Neuronal stem cell (in vitro differentiated cells): Measurements from ENCODE around the gene NIP7.

Experiments used
- DNase-seq: peaks from one replicate; pipeline ENCODE4 v3.0.0-alpha.2; 2013; ENCODE audit warnings: low spot score
- H2AFZ ChIP-seq: one replicate; pipeline ENCODE4 v1.6.1; 2013; ENCODE audit warnings: mild to moderate bottlenecking, low read length, inconsistent platforms
- H2AK5ac ChIP-seq: 2 replicates; pipeline ENCODE4 v1.6.1; 2013; ENCODE audit warnings: low read depth, mild to moderate bottlenecking, inconsistent platforms, low read length, moderate library complexity, mixed read lengths
- H2BK120ac ChIP-seq: 2 replicates; pipeline ENCODE4 v1.6.1; 2013; ENCODE audit warnings: low read depth, mild to moderate bottlenecking, inconsistent platforms, low read length, moderate library complexity, mixed read lengths
- H2BK12ac ChIP-seq: one replicate; pipeline ENCODE4 v1.6.1; 2013; ENCODE audit warnings: low read length, inconsistent platforms
- H2BK15ac ChIP-seq: 2 replicates; pipeline ENCODE4 v1.6.1; 2013; ENCODE audit warnings: mild to moderate bottlenecking, low read length, inconsistent platforms, mixed read lengths
- H2BK5ac ChIP-seq: one replicate; pipeline ENCODE4 v1.6.1; 2013; ENCODE audit warnings: inconsistent platforms, mild to moderate bottlenecking, low read length, moderate library complexity
- H3K14ac ChIP-seq: one replicate; pipeline ENCODE4 v1.6.1; 2013; ENCODE audit warnings: low read length, inconsistent platforms
- H3K18ac ChIP-seq: 2 replicates; pipeline ENCODE4 v1.6.1; 2013; ENCODE audit warnings: low read length, inconsistent platforms
- H3K23ac ChIP-seq: 2 replicates; pipeline ENCODE4 v1.6.1; 2013; ENCODE audit warnings: low read depth, mild to moderate bottlenecking, mixed read lengths, low read length, inconsistent platforms; ENCODE audit not compliant: poor library complexity
- H3K27ac ChIP-seq: replicated peaks from 3 replicates; pipeline ENCODE4 v1.5.1; 2013; ENCODE audit warnings: low read length, inconsistent platforms
- H3K27me3 ChIP-seq, 3 experiments: 2 replicates each; pipeline ENCODE4 v1.6.1; 2013; ENCODE audit warnings: low read length in 3 of 3, mild to moderate bottlenecking in 2 of 3, inconsistent platforms in 1 of 3, low read depth in 1 of 3, mixed read lengths in 1 of 3, moderate library complexity in 1 of 3; ENCODE audit not compliant: control insufficient read depth in 3 of 3, insufficient read depth in 3 of 3
- H3K36me3 ChIP-seq, 2 donors: replicated peaks in 1 of 2; 2 replicates each; pipeline ENCODE4 v1.6.1; 2013; ENCODE audit warnings: low read length in 2 of 2; ENCODE audit not compliant: control insufficient read depth in 2 of 2, insufficient read depth in 2 of 2
- H3K4ac ChIP-seq: 2 replicates; pipeline ENCODE4 v1.6.1; 2013; ENCODE audit warnings: inconsistent platforms, mild to moderate bottlenecking, low read length, moderate library complexity
- H3K4me1 ChIP-seq, 2 donors: 1 replicate in 1 of 2; 2 replicates in 1 of 2; pipeline ENCODE4 v1.6.1; 2013; ENCODE audit warnings: low read length in 2 of 2, low read depth in 1 of 2; ENCODE audit not compliant: control insufficient read depth in 2 of 2, insufficient read depth in 1 of 2
- H3K4me2 ChIP-seq: one replicate; pipeline ENCODE4 v1.6.1; 2013; ENCODE audit warnings: mild to moderate bottlenecking, low read length, inconsistent platforms; ENCODE audit not compliant: insufficient read depth, poor library complexity, severe bottlenecking
- H3K4me3 ChIP-seq, 2 donors: 2 replicates each; pipeline ENCODE4 v1.5.1; 2013; ENCODE audit warnings: low read length in 2 of 2, mild to moderate bottlenecking in 2 of 2, inconsistent platforms in 1 of 2, moderate library complexity in 1 of 2
- H3K79me1 ChIP-seq: one replicate; pipeline ENCODE4 v1.6.1; 2013; ENCODE audit warnings: low read depth, mild to moderate bottlenecking, inconsistent platforms, low read length, moderate library complexity
- H3K9ac ChIP-seq: one replicate; pipeline ENCODE4 v1.6.1; 2013; ENCODE audit warnings: mild to moderate bottlenecking, low read depth, low read length, inconsistent platforms; ENCODE audit not compliant: poor library complexity
- H3K9me3 ChIP-seq, 2 donors: replicated peaks in 1 of 2; 2 replicates each; pipeline versions ENCODE3 to v1.6.1; 2013; ENCODE audit warnings: low read length in 2 of 2, mild to moderate bottlenecking in 2 of 2, inconsistent platforms in 1 of 2, low read depth in 1 of 2, mixed read lengths in 1 of 2, moderate library complexity in 1 of 2; ENCODE audit not compliant: control insufficient read depth in 2 of 2, insufficient read depth in 1 of 2
- H4K8ac ChIP-seq: one replicate; pipeline ENCODE4 v1.6.1; 2013; ENCODE audit warnings: low read depth, mild to moderate bottlenecking, inconsistent platforms, low read length, moderate library complexity
- H4K91ac ChIP-seq: one replicate; pipeline ENCODE4 v1.6.1; 2013; ENCODE audit warnings: low read length, low read depth, mild to moderate bottlenecking, inconsistent platforms; ENCODE audit not compliant: poor library complexity
- WGBS, 2 donors: extraction: QIAGEN DNeasy Blood & Tissue Kit; methylation state at CpG; one replicate each; pipeline ENCODE4 v1.1.7; 2013; ENCODE audit warnings: missing lambda C conversion rate in 2 of 2, mixed read lengths in 1 of 2; ENCODE audit not compliant: insufficient read length in 2 of 2, insufficient replicate concordance in 1 of 2; ENCODE audit errors: extremely low coverage in 2 of 2; 5-methylcytosine and 5-hydroxymethylcytosine counted together

NIP7 gene

GRCh38 chr16:69366431-69366830 is 26.9 kb downstream of the NIP7 start:
- H3K4me3 ChIP-seq = no peak overlapping the region
- no peak overlapping the region for H2BK15ac ChIP-seq
- no peak overlapping the region for H3K23ac ChIP-seq
- H3K14ac ChIP-seq = no peak overlapping the region
- no peaks in the 10 kb centered on the region for H3K4me1 ChIP-seq
- WGBS, 2 donors = no CpG with 5 or more reads among the region's 7 CpGs
- H3K4ac ChIP-seq = no peak overlapping the region
- no peak overlapping the region for H3K4me2 ChIP-seq
- no peak overlapping the region for H3K9ac ChIP-seq
- no peak overlapping the region for H3K27ac ChIP-seq
- H3K27me3 ChIP-seq = no peaks in the 10 kb centered on the region
- H4K91ac ChIP-seq = no peak overlapping the region
- H3K9me3 ChIP-seq = no peaks in the 10 kb centered on the region
- H4K8ac ChIP-seq = no peak overlapping the region
- DNase-seq = no peak
- H2BK5ac ChIP-seq = no peak overlapping the region
- no peak overlapping the region for H2BK120ac ChIP-seq
- H2BK12ac ChIP-seq = no peak overlapping the region
- no peak overlapping the region for H3K18ac ChIP-seq
- no peak overlapping the region for H2AFZ ChIP-seq
- no peak overlapping the region for H2AK5ac ChIP-seq
- H3K36me3 ChIP-seq = peaks cover 48 to 97% of the 10 kb centered on the region in 2 donors
- no peaks in the 10 kb centered on the region for H3K79me1 ChIP-seq

- no peak overlapping the region for H3K4ac ChIP-seq
- no peak overlapping the region for H3K4me2 ChIP-seq
- H2BK15ac ChIP-seq = no peak overlapping the region
- no peak overlapping the region for H4K8ac ChIP-seq
- H3K23ac ChIP-seq = no peak overlapping the region
- no peak overlapping the region for H2AK5ac ChIP-seq
- H3K4me3 ChIP-seq = no peak overlapping the region
- H3K4me1 ChIP-seq = no peaks in the 10 kb centered on the region
- no peak overlapping the region for H4K91ac ChIP-seq
- H3K27ac ChIP-seq = no peak overlapping the region
- no peaks in the 10 kb centered on the region for H3K27me3 ChIP-seq
- WGBS, 2 donors = no CpG with 5 or more reads among the region's 7 CpGs
- H2BK5ac ChIP-seq = no peak overlapping the region
- no peaks in the 10 kb centered on the region for H3K9me3 ChIP-seq
- no peak overlapping the region for H2BK12ac ChIP-seq
- H3K18ac ChIP-seq = no peak overlapping the region
- H2AFZ ChIP-seq = no peak overlapping the region
- peaks cover 51 to 97% of the 10 kb centered on the region in 2 donors for H3K36me3 ChIP-seq
- no peaks in the 10 kb centered on the region for H3K79me1 ChIP-seq
- no peak overlapping the region for H3K9ac ChIP-seq
- no peak overlapping the region for H3K14ac ChIP-seq
- H2BK120ac ChIP-seq = no peak overlapping the region
- no peak for DNase-seq
Measured at GRCh38 chr16:69367980-69368379, 28.4 kb downstream of the NIP7 start.

- Histone ChIP-seq H2BK15ac (no peak overlapping the region), H2BK12ac (no peak overlapping the region), H3K23ac (no peak overlapping the region), H3K27ac (no peak overlapping the region), H2BK120ac (no peak overlapping the region), H4K91ac (no peak overlapping the region), H3K9me3 (no peaks in the 10 kb centered on the region), H4K8ac (no peak overlapping the region), H3K4me3 (no peak overlapping the region), H3K9ac (no peak overlapping the region), H3K4me1 (no peaks in the 10 kb centered on the region), H3K79me1 (no peaks in the 10 kb centered on the region), H2AFZ (no peak overlapping the region), H3K4ac (no peak overlapping the region), H3K27me3 (no peaks in the 10 kb centered on the region), H3K4me2 (no peak overlapping the region), H2BK5ac (no peak overlapping the region), H3K18ac (no peak overlapping the region), H3K14ac (no peak overlapping the region), H2AK5ac (no peak overlapping the region), H3K36me3 (peaks cover 47 to 97% of the 10 kb centered on the region in 2 donors)
- no CpG with 5 or more reads among the region's 4 CpGs for WGBS, 2 donors
- DNase-seq = no peak
Measured at GRCh38 chr16:69368866-69369265, 29.3 kb downstream of the NIP7 start.

- Histone ChIP-seq H3K79me1 (no peaks in the 10 kb centered on the region), H3K14ac (no peak overlapping the region), H2BK15ac (no peak overlapping the region), H3K4ac (no peak overlapping the region), H4K91ac (no peak overlapping the region), H3K4me1 (no peaks in the 10 kb centered on the region), H2BK5ac (no peak overlapping the region), H4K8ac (no peak overlapping the region), H2AK5ac (no peak overlapping the region), H3K18ac (no peak overlapping the region), H3K4me2 (no peak overlapping the region), H2BK12ac (no peak overlapping the region), H3K27ac (no peak overlapping the region), H3K27me3 (no peaks in the 10 kb centered on the region), H3K9ac (no peak overlapping the region), H3K4me3 (no peak overlapping the region), H3K23ac (no peak overlapping the region), H2BK120ac (no peak overlapping the region), H3K9me3 (no peaks in the 10 kb centered on the region), H2AFZ (no peak overlapping the region), H3K36me3 (peaks cover 37 to 96% of the 10 kb centered on the region in 2 donors)
- WGBS, 2 donors = no CpG with 5 or more reads among the region's 2 CpGs
- DNase-seq = no peak
Measured at GRCh38 chr16:69371564-69371963, 32.0 kb downstream of the NIP7 start.
